Endometrial microvascular endothelial cells (primary cell): ENCODE measurements around the gene SERPINE1. TPM values are rescaled to one million over a fixed set of nuclear protein-coding genes. Genes with fewer than 3 reads are reported as not detected.

ENCODE experiments used
- in situ Hi-C: cut with HindIII; loops from 2 replicates; pipeline ENCODE4 v1.10.0; 2017; ENCODE audit warnings: low sequenced_read_pairs, low pct_unique_long_range_greater_than_20kb; ENCODE audit errors: inconsistent ontology term
- total RNA-seq: library from RNA; depleted of rRNA; stranded (reverse); fragments of >200 nt; gene quantifications from one replicate; pipeline ENCODE4 v1.2.3, GENCODE V29; 2015; ENCODE audit errors: inconsistent ontology term

Gene SERPINE1
- total RNA-seq, 1 donor from 2014 or later = 2,363 TPM

- in situ Hi-C loops = no loop called here
Observed at GRCh38 chr7:101165075-101165957, 38.4 kb downstream of the SERPINE1 start, which contains the start of gene VGF. Gene VGF, minus strand, starts transcription at chr7:101165569. Its CDS starts 726 bp downstream, at chr7:101164843.

- in situ Hi-C loops = no loop called here
Observed at GRCh38 chr7:101165958-101166647, 39.2 kb downstream of the SERPINE1 start.

GRCh38 chr7:101166648-101166908 lies 39.7 kb downstream of the SERPINE1 start:
- in situ Hi-C loops = no loop called here

- in situ Hi-C loops = no loop called here
Observed at GRCh38 chr7:101166909-101167644, 40.2 kb downstream of the SERPINE1 start.

GRCh38 chr7:101167645-101168411 lies 40.9 kb downstream of the SERPINE1 start:
- in situ Hi-C loops = no loop called here

GRCh38 chr7:101168412-101169049 lies 41.6 kb downstream of the SERPINE1 start:
- in situ Hi-C loops = no loop called here

GRCh38 chr7:101169110-101169837 lies 42.4 kb downstream of the SERPINE1 start:
- in situ Hi-C loops = no loop called here

- in situ Hi-C loops = no loop called here
Observed at GRCh38 chr7:101169838-101170551, 43.1 kb downstream of the SERPINE1 start.

GRCh38 chr7:101170617-101171441 lies 43.9 kb downstream of the SERPINE1 start:
- in situ Hi-C loops = no loop called here

GRCh38 chr7:101171442-101171837 lies 44.5 kb downstream of the SERPINE1 start:
- in situ Hi-C loops = no loop called here

- in situ Hi-C loops = no loop called here
Observed at GRCh38 chr7:101172005-101172853, 45.3 kb downstream of the SERPINE1 start.

GRCh38 chr7:101172854-101173751 lies 46.2 kb downstream of the SERPINE1 start:
- in situ Hi-C loops = no loop called here

- in situ Hi-C loops = no loop called here
Observed at GRCh38 chr7:101173752-101174244, 46.9 kb downstream of the SERPINE1 start.

GRCh38 chr7:101174322-101174854 lies 47.5 kb downstream of the SERPINE1 start:
- in situ Hi-C loops = no loop called here
